ENCODE data around the gene SMARCD3.

The SMARCD3 gene

GRCh38 chr7:151276666-151277590 lies 28.4 kb upstream of the SMARCD3 start:
- H3K9me3 Mint-ChIP-seq, result no peaks in the 10 kb centered on the region
- CTCF ChIA-PET, result interaction anchor here (1.4 kb wide), 1 partner anchor 10 kb away, joined by 5 read pairs; no protein-coding TSS in a partner anchor
- H3K27ac Mint-ChIP-seq, result no peak overlapping the region
- peak; percentile 68 for DNase-seq
- no peaks in the 10 kb centered on the region for H3K36me3 Mint-ChIP-seq
- peaks cover 57% of the 10 kb centered on the region for H3K27me3 Mint-ChIP-seq
- H3K4me3 Mint-ChIP-seq, result peak overlapping the region; percentile 53
- peaks cover 24% of the 10 kb centered on the region for H3K4me1 Mint-ChIP-seq

- peaks cover 28% of the 10 kb centered on the region for H3K4me1 Mint-ChIP-seq
- H3K27ac Mint-ChIP-seq, result no peak overlapping the region
- H3K36me3 Mint-ChIP-seq, result no peaks in the 10 kb centered on the region
- CTCF ChIA-PET, result no interaction called here
- H3K9me3 Mint-ChIP-seq, result no peaks in the 10 kb centered on the region
- peak overlapping the region; percentile 42 for H3K4me3 Mint-ChIP-seq
- peak; percentile 25 for DNase-seq
- peaks cover 51% of the 10 kb centered on the region for H3K27me3 Mint-ChIP-seq
Measured at GRCh38 chr7:151275813-151276577, 27.5 kb upstream of the SMARCD3 start.

- H3K36me3 Mint-ChIP-seq, result no peaks in the 10 kb centered on the region
- no peak for DNase-seq
- CTCF ChIA-PET, result interaction anchor here (0.9 to 1.2 kb wide), 2 partner anchors 31 to 75 kb away, joined by 3 read pairs; no protein-coding TSS in a partner anchor
- H3K4me3 Mint-ChIP-seq, result peak overlapping the region; percentile 36
- H3K4me1 Mint-ChIP-seq, result peaks cover 28% of the 10 kb centered on the region
- H3K27ac Mint-ChIP-seq, result no peak overlapping the region
- H3K27me3 Mint-ChIP-seq, result peaks cover 50% of the 10 kb centered on the region
- no peaks in the 10 kb centered on the region for H3K9me3 Mint-ChIP-seq
Measured at GRCh38 chr7:151274936-151275812, 26.7 kb upstream of the SMARCD3 start.

- no peaks in the 10 kb centered on the region for H3K36me3 Mint-ChIP-seq
- H3K4me3 Mint-ChIP-seq, result no peak overlapping the region
- peaks cover 28% of the 10 kb centered on the region for H3K4me1 Mint-ChIP-seq
- H3K27ac Mint-ChIP-seq, result no peak overlapping the region
- no peak for DNase-seq
- CTCF ChIA-PET, result interaction anchor here (0.6 to 1.2 kb wide), 3 partner anchors 30 to 90 kb away, joined by 3 read pairs; no protein-coding TSS in a partner anchor
- peaks cover 48% of the 10 kb centered on the region for H3K27me3 Mint-ChIP-seq
- H3K9me3 Mint-ChIP-seq, result no peaks in the 10 kb centered on the region
Measured at GRCh38 chr7:151274396-151274795, 25.9 kb upstream of the SMARCD3 start.

- Mint-ChIP-seq H3K4me1 (peaks cover 28% of the 10 kb centered on the region), H3K27ac (no peak overlapping the region), H3K9me3 (no peaks in the 10 kb centered on the region), H3K36me3 (no peaks in the 10 kb centered on the region), H3K4me3 (no peak overlapping the region), H3K27me3 (peaks cover 48% of the 10 kb centered on the region)
- no peak for DNase-seq
- CTCF ChIA-PET, result interaction anchor here (0.6 to 1.2 kb wide), 2 partner anchors 77 to 90 kb away, joined by 3 read pairs; no protein-coding TSS in a partner anchor
Measured at GRCh38 chr7:151273651-151274390, 25.3 kb upstream of the SMARCD3 start.

- Mint-ChIP-seq H3K4me3 (no peak overlapping the region), H3K4me1 (peaks cover 28% of the 10 kb centered on the region)
Measured at GRCh38 chr7:151272877-151273276, 24.4 kb upstream of the SMARCD3 start.

GRCh38 chr7:151272405-151272804 lies 23.9 kb upstream of the SMARCD3 start:
- H3K36me3 Mint-ChIP-seq, result no peaks in the 10 kb centered on the region
- peaks cover 27% of the 10 kb centered on the region for H3K4me1 Mint-ChIP-seq
- no peaks in the 10 kb centered on the region for H3K9me3 Mint-ChIP-seq
- H3K4me3 Mint-ChIP-seq, result no peak overlapping the region
- no peak for DNase-seq
- peaks cover 44% of the 10 kb centered on the region for H3K27me3 Mint-ChIP-seq
- CTCF ChIA-PET, result no interaction called here
- no peak overlapping the region for H3K27ac Mint-ChIP-seq

More at GRCh38 chr7:151272877-151273276, 24.4 kb upstream of the SMARCD3 start:
- CTCF ChIA-PET, result no interaction called here
- no peak for DNase-seq
- Mint-ChIP-seq H3K36me3 (no peaks in the 10 kb centered on the region), H3K27me3 (peaks cover 49% of the 10 kb centered on the region), H3K9me3 (no peaks in the 10 kb centered on the region), H3K27ac (no peak overlapping the region)

- H3K4me3 Mint-ChIP-seq, result no peak overlapping the region
- H3K36me3 Mint-ChIP-seq, result no peaks in the 10 kb centered on the region
- peaks cover 23% of the 10 kb centered on the region for H3K4me1 Mint-ChIP-seq
- peaks cover 39% of the 10 kb centered on the region for H3K27me3 Mint-ChIP-seq
- no peak for DNase-seq
- CTCF ChIA-PET, result no interaction called here
- no peak overlapping the region for H3K27ac Mint-ChIP-seq
- H3K9me3 Mint-ChIP-seq, result no peaks in the 10 kb centered on the region
Measured at GRCh38 chr7:151271699-151272355, 23.3 kb upstream of the SMARCD3 start.

- no peaks in the 10 kb centered on the region for H3K36me3 Mint-ChIP-seq
- H3K4me1 Mint-ChIP-seq, result peaks cover 14% of the 10 kb centered on the region
- peaks cover 20% of the 10 kb centered on the region for H3K27me3 Mint-ChIP-seq
- H3K4me3 Mint-ChIP-seq, result no peak overlapping the region
- no peak for DNase-seq
- no peak overlapping the region for H3K27ac Mint-ChIP-seq
- CTCF ChIA-PET, result interaction anchor here (0.9 kb wide), 1 partner anchor 23 kb away, joined by 3 read pairs; no protein-coding TSS in a partner anchor
- H3K9me3 Mint-ChIP-seq, result no peaks in the 10 kb centered on the region
Measured at GRCh38 chr7:151269511-151269910, 21.0 kb upstream of the SMARCD3 start.

- CTCF ChIA-PET, result no interaction called here
- Mint-ChIP-seq H3K27ac (no peak overlapping the region), H3K9me3 (no peaks in the 10 kb centered on the region), H3K36me3 (no peaks in the 10 kb centered on the region), H3K27me3 (peaks cover 52% of the 10 kb centered on the region), H3K4me3 (no peak overlapping the region), H3K4me1 (no peaks in the 10 kb centered on the region)
- DNase-seq, result no peak
Measured at GRCh38 chr7:151265351-151265931, 16.9 kb upstream of the SMARCD3 start.

- Mint-ChIP-seq H3K27ac (no peak overlapping the region), H3K36me3 (no peaks in the 10 kb centered on the region), H3K4me1 (no peaks in the 10 kb centered on the region), H3K9me3 (no peaks in the 10 kb centered on the region), H3K27me3 (peaks cover 53% of the 10 kb centered on the region), H3K4me3 (no peak overlapping the region)
- no peak for DNase-seq
- CTCF ChIA-PET, result no interaction called here
Measured at GRCh38 chr7:151264615-151265014, 16.1 kb upstream of the SMARCD3 start.

GRCh38 chr7:151261529-151261928 lies 13.0 kb upstream of the SMARCD3 start:
- no peak for DNase-seq
- Mint-ChIP-seq H3K27me3 (peaks cover 71% of the 10 kb centered on the region), H3K4me3 (no peak overlapping the region), H3K27ac (peak overlapping the region; percentile 55), H3K36me3 (no peaks in the 10 kb centered on the region), H3K9me3 (no peaks in the 10 kb centered on the region), H3K4me1 (no peaks in the 10 kb centered on the region)
- CTCF ChIA-PET, result interaction anchor here (1.0 to 1.7 kb wide), 2 partner anchors 17 to 18 kb away, joined by 3 to 6 read pairs; no protein-coding TSS in a partner anchor
